Epithelial cell of proximal tubule (primary cell): ENCODE measurements around the gene CAPSL. TPM values are rescaled to one million over a fixed set of nuclear protein-coding genes. Genes with fewer than 3 reads are reported as not detected.
A peak's percentile ranks its signal among the peaks of the same experiment; 100 is the strongest.
"Not testable (repeated sequence)": the region's sequence is repeated elsewhere in the genome, so short reads cannot be mapped to it uniquely, and the experiment has no call there.

Experiments
- DNase-seq: peaks from one replicate; pipeline ENCODE4 v3.0.0-alpha.2; 2011; ENCODE audit warnings: low read depth
- H3K4me3 ChIP-seq: 2 replicates; pipeline ENCODE4 v1.5.1; 2011; ENCODE audit warnings: low read depth, mild to moderate bottlenecking, low read length
- CTCF ChIP-seq: conservative IDR thresholded peaks from 2 replicates; pipeline ENCODE4 v1.5.1; 2012; ENCODE audit warnings: low read depth, mild to moderate bottlenecking, low read length
- total RNA-seq: library from RNA; depleted of rRNA; stranded (reverse); fragments of >200 nt; gene quantifications from 2 replicates; pipeline ENCODE4 v1.2.3, GENCODE V29; 2015

Gene CAPSL
- not detected in 2 replicates for total RNA-seq

- H3K4me3 ChIP-seq = no peak within 1 kb of the TSS
- TF ChIP-seq CTCF = no peak
- peak; percentile 83 for DNase-seq
Observed at GRCh38 chr5:35938568-35939227, at the start of gene CAPSL. Gene CAPSL (minus strand): TSS chr5:35938622. CDS start chr5:35921120, 17,502 bp downstream.

GRCh38 chr5:35987776-35988175 is 49.4 kb upstream of the CAPSL start:
- peak; percentile 33 for DNase-seq
- no peak for TF ChIP-seq CTCF
- H3K4me3 ChIP-seq = peak overlapping the region; percentile 28

GRCh38 chr5:35979715-35980114 is 41.3 kb upstream of the CAPSL start:
- TF ChIP-seq CTCF = no peak
- DNase-seq = no peak

GRCh38 chr5:35976859-35977258 is 38.4 kb upstream of the CAPSL start:
- not testable (repeated sequence) for DNase-seq, H3K4me3 ChIP-seq

More at GRCh38 chr5:35979715-35980114, 41.3 kb upstream of the CAPSL start:
- no peak overlapping the region for H3K4me3 ChIP-seq

- no peak overlapping the region for H3K4me3 ChIP-seq
- no peak for DNase-seq
Observed at GRCh38 chr5:35974570-35974969, 36.1 kb upstream of the CAPSL start.

GRCh38 chr5:35971878-35972210 is 33.4 kb upstream of the CAPSL start:
- no peak overlapping the region for H3K4me3 ChIP-seq
- no peak for DNase-seq
- no peak for TF ChIP-seq CTCF

More at GRCh38 chr5:35974570-35974969, 36.1 kb upstream of the CAPSL start:
- no peak for TF ChIP-seq CTCF

GRCh38 chr5:35971186-35971877 is 32.9 kb upstream of the CAPSL start:
- no peak for TF ChIP-seq CTCF
- DNase-seq = peak; percentile 35
- no peak overlapping the region for H3K4me3 ChIP-seq
